Suprapubic skin (tissue), 3 donors: ENCODE results near the gene ITGA6.

Source experiments
- EP300 ChIP-seq: sonication (generic); formaldehyde crosslinking; IDR thresholded peaks from one replicate; pipeline ENCODE4 v1.6.1; 2017; ENCODE audit warnings: antibody characterized with exemption
- TF ChIP-seq, protein P1 (sequence below), 2 donors: fragments of 200-600 bp in 1 of 2; fragments of 450-650 bp in 1 of 2; sonication (generic) in 1 of 2; IDR thresholded peaks; one replicate each; pipeline ENCODE4 v1.5.1; 2016 to 2019; ENCODE audit warnings: antibody characterized with exemption in 2 of 2, mild to moderate bottlenecking in 1 of 2, moderate library complexity in 1 of 2

DNA sequence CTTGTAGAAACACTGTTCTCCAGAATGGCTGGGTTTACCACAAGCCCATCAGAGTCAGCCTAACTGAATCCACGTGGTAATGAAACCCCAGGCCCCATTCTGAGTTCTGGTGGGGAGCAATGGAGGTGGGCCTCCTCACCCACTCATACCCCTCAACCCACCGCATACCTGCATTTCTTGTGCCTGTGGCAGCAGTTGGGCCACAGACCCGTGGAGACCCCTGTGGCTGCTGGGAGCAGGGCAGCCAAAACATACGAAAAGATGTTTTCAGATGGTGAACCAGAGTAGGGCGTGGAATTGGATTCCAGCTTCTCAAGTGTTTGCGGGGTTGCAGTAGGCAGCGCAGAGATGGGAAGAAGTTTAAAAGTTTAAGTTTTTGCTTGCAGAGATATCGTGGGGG is 51.0 kb downstream of the ITGA6 start:
- TF ChIP-seq, protein P1, sequence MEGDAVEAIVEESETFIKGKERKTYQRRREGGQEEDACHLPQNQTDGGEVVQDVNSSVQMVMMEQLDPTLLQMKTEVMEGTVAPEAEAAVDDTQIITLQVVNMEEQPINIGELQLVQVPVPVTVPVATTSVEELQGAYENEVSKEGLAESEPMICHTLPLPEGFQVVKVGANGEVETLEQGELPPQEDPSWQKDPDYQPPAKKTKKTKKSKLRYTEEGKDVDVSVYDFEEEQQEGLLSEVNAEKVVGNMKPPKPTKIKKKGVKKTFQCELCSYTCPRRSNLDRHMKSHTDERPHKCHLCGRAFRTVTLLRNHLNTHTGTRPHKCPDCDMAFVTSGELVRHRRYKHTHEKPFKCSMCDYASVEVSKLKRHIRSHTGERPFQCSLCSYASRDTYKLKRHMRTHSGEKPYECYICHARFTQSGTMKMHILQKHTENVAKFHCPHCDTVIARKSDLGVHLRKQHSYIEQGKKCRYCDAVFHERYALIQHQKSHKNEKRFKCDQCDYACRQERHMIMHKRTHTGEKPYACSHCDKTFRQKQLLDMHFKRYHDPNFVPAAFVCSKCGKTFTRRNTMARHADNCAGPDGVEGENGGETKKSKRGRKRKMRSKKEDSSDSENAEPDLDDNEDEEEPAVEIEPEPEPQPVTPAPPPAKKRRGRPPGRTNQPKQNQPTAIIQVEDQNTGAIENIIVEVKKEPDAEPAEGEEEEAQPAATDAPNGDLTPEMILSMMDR (IDR thresholded peaks at IDR 0.05), result no peak
- TF ChIP-seq EP300, result no peak
